ENCODE measurements around the gene TACC2.

- TF ChIP-seq CTCF (IDR thresholded peaks at IDR 0.05; ENCODE audit: extremely low read depth in 1 of 2, insufficient read depth in 1 of 2, low read depth in 1 of 2, low read length in 2 of 2): no peak
- peak; percentile 55 for TF ChIP-seq JUN (IDR thresholded peaks at IDR 0.05; ENCODE audit: borderline replicate concordance, insufficient read depth, insufficient read length, low read depth)
- no peak for TF ChIP-seq EZH2 (IDR thresholded peaks at IDR 0.05; ENCODE audit: borderline replicate concordance, low read depth, low read length, severe bottlenecking)
- TF ChIP-seq POLR2AphosphoS5 (IDR thresholded peaks at IDR 0.05; ENCODE audit: insufficient read depth, low read depth, low read length): no peak
- TF ChIP-seq FOS (IDR thresholded peaks at IDR 0.05; ENCODE audit: borderline replicate concordance, insufficient read depth, low read length): peak; percentile 87
- no peak for TF ChIP-seq POLR2A (IDR thresholded peaks at IDR 0.05; ENCODE audit: low read depth, low read length)
- no peak for TF ChIP-seq MAX (IDR thresholded peaks at IDR 0.05; ENCODE audit: insufficient read depth, insufficient read length)
- TF ChIP-seq MYC (IDR thresholded peaks at IDR 0.05; ENCODE audit: low read depth, low read length): no peak
- TF ChIP-seq GATA2 (IDR thresholded peaks at IDR 0.05; ENCODE audit: insufficient read depth, insufficient read length, low read depth, low read length): peak; percentile 8
Measured at GRCh38 chr10:122062831-122063674, 74.1 kb downstream of the TACC2 start.
